H9 (cell line): ENCODE data around the gene MMEL1. TPM values are rescaled to one million over a fixed set of nuclear protein-coding genes. Genes with fewer than 3 reads are reported as not detected.
A peak's percentile ranks its signal among the peaks of the same experiment; 100 is the strongest.
"Not testable (repeated sequence)": the region's sequence is repeated elsewhere in the genome, so short reads cannot be mapped to it uniquely, and the experiment has no call there.

ENCODE experiments used
- DNase-seq: peaks from one replicate; pipeline ENCODE4 v3.0.0-alpha.2; 2017
- H2AFZ ChIP-seq: one replicate; pipeline ENCODE4 v1.6.1; 2013; ENCODE audit warnings: mild to moderate bottlenecking, low read length, control low read depth, moderate library complexity
- H2AK5ac ChIP-seq: 2 replicates; pipeline ENCODE4 v1.6.1; 2013; ENCODE audit warnings: low read length, control low read depth, mixed read lengths; ENCODE audit not compliant: insufficient read length
- H2BK120ac ChIP-seq: one replicate; pipeline ENCODE4 v1.6.1; 2013; ENCODE audit warnings: low read depth, mild to moderate bottlenecking, low read length, control low read depth, inconsistent platforms; ENCODE audit not compliant: poor library complexity, severe bottlenecking
- H2BK12ac ChIP-seq: 2 replicates; pipeline ENCODE4 v1.6.1; 2013; ENCODE audit warnings: low read length, control low read depth, mixed read lengths, low read depth; ENCODE audit not compliant: insufficient read length
- H2BK15ac ChIP-seq: 2 replicates; pipeline ENCODE4 v1.6.1; 2013; ENCODE audit warnings: low read depth, low read length, control low read depth
- H2BK20ac ChIP-seq: one replicate; pipeline ENCODE4 v1.6.1; 2013; ENCODE audit warnings: low read depth, mild to moderate bottlenecking, low read length, control low read depth, inconsistent platforms; ENCODE audit not compliant: poor library complexity, severe bottlenecking
- H2BK5ac ChIP-seq: 2 replicates; pipeline ENCODE4 v1.6.1; 2013; ENCODE audit warnings: low read length, control low read depth, mixed read lengths; ENCODE audit not compliant: insufficient read length
- H3K14ac ChIP-seq: 2 replicates; pipeline ENCODE4 v1.6.1; 2013; ENCODE audit warnings: low read length, control low read depth; ENCODE audit not compliant: insufficient read depth
- H3K18ac ChIP-seq: 2 replicates; pipeline ENCODE4 v1.6.1; 2013; ENCODE audit warnings: low read depth, mild to moderate bottlenecking, mixed read lengths, low read length, control low read depth; ENCODE audit not compliant: insufficient read length
- H3K23ac ChIP-seq: 2 replicates; pipeline ENCODE4 v1.6.1; 2013; ENCODE audit warnings: low read length, control low read depth, mixed read lengths, low read depth; ENCODE audit not compliant: insufficient read length
- H3K23me2 ChIP-seq: 2 replicates; pipeline ENCODE4 v1.6.1; 2013; ENCODE audit warnings: low read depth, mild to moderate bottlenecking, mixed read lengths, low read length, control low read depth; ENCODE audit not compliant: insufficient read length, poor library complexity, severe bottlenecking
- H3K27ac ChIP-seq: 2 replicates; pipeline ENCODE4 v1.5.1; 2013; ENCODE audit warnings: low read length, control low read depth, mixed read lengths, low read depth; ENCODE audit not compliant: insufficient read length
- H3K27me3 ChIP-seq: 2 replicates; pipeline ENCODE4 v1.6.1; 2013; ENCODE audit warnings: low read length, control low read depth, inconsistent platforms; ENCODE audit not compliant: insufficient read depth
- H3K4ac ChIP-seq: 2 replicates; pipeline ENCODE4 v1.6.1; 2013; ENCODE audit warnings: low read depth, mild to moderate bottlenecking, control low read depth, inconsistent platforms, low read length, moderate library complexity
- H3K4me1 ChIP-seq: 2 replicates; pipeline ENCODE4 v1.6.1; 2013; ENCODE audit warnings: low read length, control low read depth, inconsistent platforms; ENCODE audit not compliant: insufficient read depth
- H3K4me2 ChIP-seq: 2 replicates; pipeline ENCODE4 v1.6.1; 2013; ENCODE audit warnings: low read length, control low read depth, mixed read lengths; ENCODE audit not compliant: insufficient read length, insufficient read depth
- H3K56ac ChIP-seq: 2 replicates; pipeline ENCODE4 v1.6.1; 2013; ENCODE audit warnings: low read depth, mild to moderate bottlenecking, mixed read lengths, low read length, control low read depth; ENCODE audit not compliant: insufficient read length
- H3K79me1 ChIP-seq: 2 replicates; pipeline ENCODE4 v1.6.1; 2013; ENCODE audit warnings: low read depth, mild to moderate bottlenecking, moderate library complexity, low read length, control low read depth, inconsistent platforms; ENCODE audit not compliant: insufficient read depth, poor library complexity, severe bottlenecking
- H3K79me2 ChIP-seq: 2 replicates; pipeline ENCODE4 v1.6.1; 2013; ENCODE audit warnings: low read length, control low read depth, inconsistent platforms; ENCODE audit not compliant: insufficient read depth
- H3K9ac ChIP-seq: 2 replicates; pipeline ENCODE4 v1.6.1; 2013; ENCODE audit warnings: low read length, control low read depth, mixed read lengths; ENCODE audit not compliant: insufficient read length; ENCODE audit errors: extremely low read depth
- H3K9me3 ChIP-seq: one replicate; pipeline ENCODE4 v1.6.1; 2013; ENCODE audit warnings: low read depth, low read length, inconsistent platforms; ENCODE audit not compliant: control insufficient read depth
- H3T11ph ChIP-seq: one replicate; pipeline ENCODE4 v1.6.1; 2013; ENCODE audit warnings: mild to moderate bottlenecking, low read length, control low read depth, inconsistent platforms
- H4K20me1 ChIP-seq: one replicate; pipeline ENCODE4 v1.6.1; 2013; ENCODE audit not compliant: control insufficient read depth, insufficient read length, insufficient read depth
- H4K5ac ChIP-seq: 2 replicates; pipeline ENCODE4 v1.6.1; 2013; ENCODE audit warnings: low read depth, mild to moderate bottlenecking, mixed read lengths, low read length, control low read depth; ENCODE audit not compliant: insufficient read length
- H4K8ac ChIP-seq: replicated peaks from 2 replicates; pipeline ENCODE4 v1.6.1; 2013; ENCODE audit warnings: low read length, control low read depth, mixed read lengths, low read depth; ENCODE audit not compliant: insufficient read length
- H4K91ac ChIP-seq: 2 replicates; pipeline ENCODE4 v1.6.1; 2013; ENCODE audit warnings: low read depth, mild to moderate bottlenecking, moderate library complexity, mixed read lengths, low read length, control low read depth; ENCODE audit not compliant: insufficient read length
- H3K27ac Mint-ChIP-seq, 3 experiments: 2 replicates in 2 of 3; 3 replicates in 1 of 3; pipeline ENCODE4 v1.8.0; 2020 to 2021; ENCODE audit warnings: mixed read lengths in 3 of 3, mild to moderate bottlenecking in 1 of 3, moderate library complexity in 1 of 3
- H3K27me3 Mint-ChIP-seq: 2 replicates; pipeline ENCODE4 v1.8.0; 2021; ENCODE audit warnings: low read depth, mild to moderate bottlenecking, moderate library complexity, mixed read lengths
- H3K36me3 Mint-ChIP-seq, 3 experiments: 2 replicates in 2 of 3; 3 replicates in 1 of 3; pipeline ENCODE4 v1.8.0; 2020 to 2021; ENCODE audit warnings: low read depth in 3 of 3, mixed read lengths in 3 of 3; ENCODE audit not compliant: insufficient read depth in 1 of 3
- H3K4me1 Mint-ChIP-seq, 2 experiments: 2 replicates each; pipeline ENCODE4 v1.8.0; 2020; ENCODE audit warnings: mixed read lengths in 2 of 2
- H3K4me3 Mint-ChIP-seq, 2 experiments: 2 replicates in 1 of 2; 3 replicates in 1 of 2; pipeline ENCODE4 v1.8.0; 2020 to 2021; ENCODE audit warnings: mild to moderate bottlenecking in 2 of 2, mixed read lengths in 2 of 2, moderate library complexity in 1 of 2
- H3K9me3 Mint-ChIP-seq, 2 experiments: 2 replicates in 1 of 2; 3 replicates in 1 of 2; pipeline ENCODE4 v1.8.0; 2020; ENCODE audit warnings: mild to moderate bottlenecking in 2 of 2, mixed read lengths in 2 of 2, moderate library complexity in 1 of 2
- WGBS: extraction: QIAGEN DNeasy Blood & Tissue Kit; methylation state at CpG from one replicate; pipeline ENCODE4 v1.1.7; 2013; ENCODE audit warnings: missing lambda C conversion rate, low lambda C conversion rate, mixed read lengths; ENCODE audit not compliant: insufficient read length; ENCODE audit errors: extremely low coverage; 5-methylcytosine and 5-hydroxymethylcytosine counted together
- total RNA-seq: library from RNA; stranded (reverse); gene quantifications from 2 replicates; pipeline ENCODE4 v1.2.1, GENCODE V29; 2021

MMEL1 gene
- total RNA-seq, 1 experiment from 2014 or later, result 0.42 TPM

DNA sequence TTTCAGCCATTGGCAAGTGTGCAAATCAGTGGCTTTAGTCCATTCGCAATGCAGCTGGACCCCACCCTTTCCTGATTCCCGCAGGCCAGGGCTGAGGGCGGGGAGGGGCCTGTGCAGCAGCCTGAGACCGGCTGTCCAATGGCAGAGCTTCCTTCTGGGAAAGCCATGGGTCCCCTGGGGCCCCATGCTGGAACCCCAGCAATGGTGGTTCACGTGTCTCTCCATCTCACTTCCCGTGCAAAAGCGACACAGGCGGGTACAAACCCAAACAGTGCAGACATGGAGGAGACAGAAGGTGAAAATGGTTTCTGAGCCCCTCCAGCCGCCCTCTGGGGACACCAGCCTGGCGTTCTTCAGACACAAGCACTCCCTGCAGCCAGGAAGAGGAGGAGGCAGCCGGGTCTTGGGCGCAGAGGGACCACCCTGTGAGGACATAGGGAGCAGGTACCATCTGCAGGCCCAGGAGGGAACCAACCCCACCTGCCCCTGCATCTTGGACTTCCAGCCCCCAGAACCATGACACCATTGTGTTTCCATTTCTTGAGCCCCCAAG, 82.4 kb downstream of the MMEL1 start:
- not testable (repeated sequence) for H3K23ac ChIP-seq, H2BK15ac ChIP-seq, H2BK120ac ChIP-seq, H4K8ac ChIP-seq, H2BK20ac ChIP-seq, H3K56ac ChIP-seq, H3K4me3 Mint-ChIP-seq, H3K9ac ChIP-seq, H4K5ac ChIP-seq, H3K4me2 ChIP-seq, H4K20me1 ChIP-seq, H2BK12ac ChIP-seq, H3K27me3 ChIP-seq, H3K4ac ChIP-seq, H3K27me3 Mint-ChIP-seq, H3K4me1 ChIP-seq, H3K14ac ChIP-seq, H3T11ph ChIP-seq, DNase-seq, H4K91ac ChIP-seq, H3K79me2 ChIP-seq, H2BK5ac ChIP-seq, H3K18ac ChIP-seq, H3K36me3 Mint-ChIP-seq, H3K27ac Mint-ChIP-seq, H3K27ac ChIP-seq, H3K79me1 ChIP-seq, H2AFZ ChIP-seq, H2AK5ac ChIP-seq, H3K9me3 Mint-ChIP-seq, H3K9me3 ChIP-seq
- peaks cover 7 to 14% of the 10 kb centered on the region in 2 experiments for H3K4me1 Mint-ChIP-seq
- no CpG with 5 or more reads among the region's 12 CpGs for WGBS
- H3K23me2 ChIP-seq, result peaks cover 12% of the 10 kb centered on the region

DNA sequence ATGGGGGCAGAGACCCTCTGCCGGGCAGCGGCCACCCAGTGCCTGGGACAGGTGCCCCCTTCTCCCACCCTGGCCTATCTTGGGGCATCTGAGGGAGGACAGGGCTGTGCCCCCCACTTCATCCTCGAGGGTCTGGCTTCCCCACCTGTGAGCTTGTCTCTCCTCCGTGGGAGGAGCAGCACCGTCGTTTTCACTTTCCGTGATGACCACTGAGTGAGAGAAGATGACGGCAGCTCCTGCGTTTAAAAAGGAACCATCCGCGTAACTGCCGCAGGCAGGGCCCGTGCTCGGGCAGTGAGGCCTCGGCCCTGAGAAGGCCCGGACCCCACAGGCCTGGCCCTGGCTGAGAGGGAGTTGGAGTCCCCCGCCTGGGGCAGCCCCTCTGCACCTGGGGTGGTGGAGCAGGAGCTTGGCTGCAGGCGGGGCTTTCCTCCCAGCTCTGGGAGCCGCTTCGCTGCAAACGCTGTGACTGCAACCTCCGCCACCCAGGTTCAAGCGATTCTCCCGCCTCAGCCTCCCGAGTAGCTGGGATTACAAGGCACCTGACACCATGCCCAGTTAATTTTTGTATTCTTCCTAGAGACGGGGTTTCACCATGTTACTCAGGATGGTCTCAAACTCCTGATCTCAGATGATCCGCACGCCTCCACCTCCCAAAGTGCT, 83.3 kb downstream of the MMEL1 start:
- H3K36me3 Mint-ChIP-seq, H3K18ac ChIP-seq, H3K27ac ChIP-seq, H2BK5ac ChIP-seq, H3K9ac ChIP-seq, H3K56ac ChIP-seq, H2AFZ ChIP-seq, H3T11ph ChIP-seq, H3K9me3 ChIP-seq, H2AK5ac ChIP-seq, H4K5ac ChIP-seq, H3K27me3 Mint-ChIP-seq, H3K4me2 ChIP-seq, H2BK12ac ChIP-seq, H2BK120ac ChIP-seq, H3K27me3 ChIP-seq, H2BK20ac ChIP-seq, H4K91ac ChIP-seq, H3K23ac ChIP-seq, H3K79me1 ChIP-seq, H3K9me3 Mint-ChIP-seq, H3K27ac Mint-ChIP-seq, DNase-seq, H3K4me1 ChIP-seq, H3K79me2 ChIP-seq, H4K20me1 ChIP-seq, H2BK15ac ChIP-seq, H3K4ac ChIP-seq, H4K8ac ChIP-seq, H3K14ac ChIP-seq: not testable (repeated sequence)
- Mint-ChIP-seq H3K4me1 (peaks cover 10 to 22% of the 10 kb centered on the region in 2 experiments), H3K4me3 (peak overlapping the region in 1 of 2 experiments; percentile 35; a peak in 1 of 5 replicates)
- peaks cover 12% of the 10 kb centered on the region for H3K23me2 ChIP-seq
- no CpG with 5 or more reads among the region's 28 CpGs for WGBS
